GM15510 (cell line): ENCODE data around the gene MGMT.

ENCODE experiments used
- POLR2A ChIP-seq: IDR thresholded peaks from 3 replicates; pipeline ENCODE4 v1.6.1; 2011; ENCODE audit warnings: borderline replicate concordance; ENCODE audit not compliant: insufficient read length; ENCODE audit errors: extremely low read depth

MGMT gene

DNA sequence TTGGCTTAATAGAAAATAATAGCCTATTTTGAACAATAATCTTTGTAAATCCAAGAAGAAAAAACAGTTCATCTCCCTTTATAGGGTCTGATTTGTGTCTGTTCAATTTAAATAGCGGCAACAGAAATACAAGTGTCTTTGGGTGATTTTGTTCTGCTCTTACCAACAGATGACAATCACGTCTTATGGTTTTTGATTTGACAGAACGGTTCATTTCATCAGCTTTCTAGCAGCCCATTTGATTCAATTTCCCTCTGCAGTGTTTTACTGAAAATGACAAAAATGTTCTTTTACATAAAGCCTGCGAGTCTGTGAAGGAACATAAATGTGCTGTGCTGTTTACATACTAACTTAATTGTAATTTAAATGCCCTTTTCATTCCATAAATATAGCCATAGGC, 180.5 kb downstream of the MGMT start:
- no peak for TF ChIP-seq POLR2A

DNA sequence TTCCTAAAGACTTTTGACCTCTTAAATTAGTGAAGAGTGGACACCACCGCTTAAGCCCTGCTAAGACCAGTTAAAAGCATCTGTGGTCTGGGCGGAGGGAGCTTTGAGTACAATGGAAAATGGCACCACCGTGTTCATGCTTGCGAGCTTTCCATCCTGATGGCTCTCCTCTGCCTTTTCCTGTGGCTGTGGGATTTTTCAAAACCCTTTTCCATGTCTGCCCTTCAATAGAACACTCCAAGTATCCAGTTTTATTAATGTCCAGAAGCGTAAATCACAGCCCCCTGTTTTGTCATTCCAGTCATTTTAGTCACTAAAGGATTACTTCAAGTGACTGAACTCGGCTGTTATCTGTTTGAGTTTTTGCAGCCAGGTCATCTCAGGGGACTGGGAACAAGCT, 181.8 kb downstream of the MGMT start:
- no peak for TF ChIP-seq POLR2A

DNA sequence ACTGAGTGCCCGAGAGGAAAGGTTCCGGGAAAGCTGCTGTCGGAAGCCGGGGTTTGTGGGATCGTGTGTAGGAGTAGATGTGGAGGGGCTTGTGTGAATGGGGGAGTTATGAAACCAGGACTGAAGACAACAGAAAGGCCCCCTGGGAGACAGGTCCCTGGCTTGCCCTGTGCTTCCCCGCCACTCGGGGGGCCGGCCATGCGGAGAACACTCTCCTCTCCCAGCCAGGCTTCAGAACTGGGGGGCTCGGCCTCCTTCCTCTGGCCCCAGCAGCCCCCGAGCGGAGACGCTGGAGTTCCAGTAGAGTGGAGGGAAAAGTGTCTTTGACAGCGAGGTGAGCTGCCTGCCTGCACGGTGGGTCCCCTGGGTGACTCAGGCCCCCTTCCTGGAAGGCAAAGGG, 185.0 kb downstream of the MGMT start:
- no peak for TF ChIP-seq POLR2A

DNA sequence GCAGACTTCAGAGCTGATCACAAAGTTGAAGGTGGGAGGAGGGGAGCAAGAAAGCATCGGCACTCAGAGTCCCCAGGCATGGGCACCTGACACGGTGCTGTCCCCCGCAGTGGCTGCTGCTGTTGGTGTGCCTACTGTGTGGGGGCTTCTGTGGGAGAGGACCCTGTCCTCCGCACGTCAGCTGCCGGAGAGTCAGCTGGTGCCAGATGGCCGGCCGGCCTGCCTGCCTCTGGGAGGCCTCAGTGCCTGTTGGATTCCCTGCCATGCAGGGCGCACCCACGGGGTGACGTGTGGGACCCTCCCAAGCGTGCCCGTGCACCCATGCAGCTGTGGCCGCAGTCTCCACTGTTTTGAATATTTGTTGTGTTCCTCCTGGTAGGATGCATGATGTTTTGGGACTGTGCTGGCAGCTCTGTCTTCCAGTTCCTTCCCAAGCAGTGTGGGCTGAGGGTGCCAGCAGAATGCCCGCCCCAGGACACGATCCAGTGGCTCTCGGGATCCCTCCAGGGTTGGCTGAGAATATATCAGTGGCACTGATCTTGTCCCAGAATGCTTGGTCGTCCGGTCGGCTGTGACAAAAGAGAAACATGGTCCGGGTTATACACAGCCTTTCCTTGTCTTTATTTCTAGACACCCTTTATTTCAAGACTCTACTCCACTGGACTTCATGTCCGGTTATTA, 185.6 kb downstream of the MGMT start:
- TF ChIP-seq POLR2A, result no peak

DNA sequence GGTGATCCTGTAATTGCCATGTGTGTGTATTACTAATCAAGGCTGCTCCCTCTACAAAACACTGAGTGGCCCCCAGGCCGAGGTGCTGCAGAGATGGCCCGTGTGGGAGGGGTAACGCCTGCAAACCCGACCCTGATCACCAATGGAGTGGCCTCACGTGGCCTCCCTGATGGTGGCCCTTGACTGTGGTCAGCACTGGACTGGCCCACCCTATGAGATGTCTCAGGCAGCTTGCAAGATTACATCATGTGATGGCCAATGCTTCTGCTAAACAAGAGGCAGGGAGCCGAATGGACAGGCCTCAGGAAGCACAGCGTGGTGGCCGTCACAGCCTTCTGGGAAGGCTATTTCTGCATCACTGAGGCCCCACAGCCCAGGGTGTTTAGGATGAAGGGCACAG, 186.4 kb downstream of the MGMT start:
- TF ChIP-seq POLR2A, result no peak

DNA sequence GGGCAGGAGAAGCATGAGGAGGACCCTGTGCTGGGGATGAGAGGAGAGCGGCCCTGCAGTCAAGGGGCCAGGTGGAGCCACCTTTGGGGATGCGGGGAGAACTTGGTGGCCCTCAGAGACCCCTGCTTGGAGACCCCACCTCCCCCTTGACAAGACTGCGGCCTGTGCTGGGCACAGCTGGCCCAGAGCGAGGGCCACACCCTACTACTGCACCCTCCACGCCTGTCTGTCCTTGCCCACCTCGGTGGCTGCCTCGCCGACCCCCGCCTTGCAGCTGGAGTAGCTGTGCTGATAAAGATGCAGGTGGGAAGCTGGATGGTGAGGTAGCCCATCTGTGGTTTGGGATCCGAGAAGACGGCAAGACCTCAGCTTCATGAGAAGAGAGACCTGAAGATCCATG, 186.8 kb downstream of the MGMT start:
- TF ChIP-seq POLR2A, result no peak

DNA sequence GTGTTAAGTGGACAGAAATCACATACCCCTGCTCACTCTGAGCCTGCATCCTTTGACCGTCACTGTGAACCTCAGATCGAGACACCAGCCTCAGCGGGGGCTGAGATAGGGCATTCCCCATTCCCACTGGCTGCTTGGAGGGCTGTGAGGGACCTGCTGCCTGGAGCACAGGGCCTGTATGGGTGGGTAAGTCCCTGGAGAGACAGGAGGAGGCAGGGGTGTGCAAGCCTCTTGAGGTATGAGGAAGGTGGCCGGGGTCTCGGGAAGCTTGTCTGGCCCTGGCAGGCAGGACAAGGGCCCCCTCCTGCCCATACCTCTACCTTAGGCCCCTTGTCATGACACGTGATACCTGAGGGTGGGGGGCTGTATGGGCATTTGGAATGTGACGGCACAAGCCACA, 187.4 kb downstream of the MGMT start:
- no peak for TF ChIP-seq POLR2A

DNA sequence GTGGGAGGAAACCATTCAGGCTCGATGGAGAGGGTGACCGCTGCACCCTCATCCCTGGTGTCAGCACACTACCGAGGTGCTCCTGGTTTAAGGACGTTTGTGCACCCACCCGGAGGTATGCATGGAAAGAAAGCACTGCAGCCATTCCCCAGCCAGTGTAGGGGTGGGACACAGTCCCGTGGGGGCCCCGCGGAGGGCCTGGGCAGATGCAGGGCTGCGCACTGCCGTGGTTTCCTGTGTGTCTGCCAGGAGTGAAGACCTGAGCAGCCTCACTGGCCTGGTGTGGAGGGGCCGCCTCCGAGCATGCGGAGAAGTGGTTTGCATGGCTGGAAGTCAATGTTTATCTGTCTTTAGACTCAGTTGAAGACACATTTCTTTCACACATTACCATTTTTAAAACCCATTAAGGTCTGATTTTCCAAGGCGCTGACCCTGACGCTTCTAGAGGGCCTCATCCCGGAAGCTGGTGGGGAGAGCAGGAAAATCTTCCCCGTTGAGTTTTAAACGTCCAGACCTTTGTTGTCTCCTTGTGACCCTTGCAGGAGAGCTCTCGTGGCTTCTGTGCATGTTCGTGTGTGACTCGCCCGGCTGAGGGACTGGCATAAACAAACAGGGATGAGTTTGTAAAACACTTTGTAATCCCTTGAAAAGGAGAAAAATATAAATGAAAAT, 188.1 kb downstream of the MGMT start:
- TF ChIP-seq POLR2A, result no peak

DNA sequence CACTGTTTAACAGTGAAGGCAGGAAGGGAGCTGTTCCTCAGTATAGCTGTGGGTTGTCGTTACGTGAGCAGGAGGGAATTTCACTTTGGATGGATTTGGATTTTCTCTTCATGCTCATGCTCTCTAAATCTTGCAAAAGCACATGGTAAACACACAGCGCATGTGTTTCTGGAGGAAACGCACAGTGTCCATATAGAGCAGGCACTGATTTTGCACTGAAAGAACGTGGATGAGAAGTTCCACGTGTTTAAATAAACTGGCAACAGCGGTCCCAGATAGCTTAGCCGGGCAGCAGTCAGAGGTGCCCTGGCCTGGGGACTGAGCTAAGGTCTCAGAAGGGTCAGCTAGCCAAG, 188.6 kb downstream of the MGMT start:
- TF ChIP-seq POLR2A, result no peak

DNA sequence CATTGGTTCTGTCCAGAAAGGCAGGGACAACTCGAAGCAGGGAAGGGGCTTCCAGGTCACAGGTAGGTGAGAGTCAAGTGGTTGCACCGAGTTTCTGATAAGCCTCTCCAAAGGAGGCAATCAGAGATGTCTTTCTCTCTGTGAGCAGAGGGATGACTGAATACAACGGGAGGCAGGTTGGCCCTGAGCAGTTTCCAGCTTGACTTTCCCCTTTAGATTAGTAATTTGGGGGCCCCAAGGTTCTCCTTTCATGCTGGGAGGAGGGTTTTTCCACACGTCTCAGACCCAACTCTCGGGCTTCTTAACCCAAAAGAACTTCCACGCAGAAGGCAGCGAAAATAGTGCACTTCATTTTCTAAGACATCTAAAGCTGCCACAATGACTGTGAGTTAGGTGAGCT, 189.6 kb downstream of the MGMT start:
- no peak for TF ChIP-seq POLR2A

DNA sequence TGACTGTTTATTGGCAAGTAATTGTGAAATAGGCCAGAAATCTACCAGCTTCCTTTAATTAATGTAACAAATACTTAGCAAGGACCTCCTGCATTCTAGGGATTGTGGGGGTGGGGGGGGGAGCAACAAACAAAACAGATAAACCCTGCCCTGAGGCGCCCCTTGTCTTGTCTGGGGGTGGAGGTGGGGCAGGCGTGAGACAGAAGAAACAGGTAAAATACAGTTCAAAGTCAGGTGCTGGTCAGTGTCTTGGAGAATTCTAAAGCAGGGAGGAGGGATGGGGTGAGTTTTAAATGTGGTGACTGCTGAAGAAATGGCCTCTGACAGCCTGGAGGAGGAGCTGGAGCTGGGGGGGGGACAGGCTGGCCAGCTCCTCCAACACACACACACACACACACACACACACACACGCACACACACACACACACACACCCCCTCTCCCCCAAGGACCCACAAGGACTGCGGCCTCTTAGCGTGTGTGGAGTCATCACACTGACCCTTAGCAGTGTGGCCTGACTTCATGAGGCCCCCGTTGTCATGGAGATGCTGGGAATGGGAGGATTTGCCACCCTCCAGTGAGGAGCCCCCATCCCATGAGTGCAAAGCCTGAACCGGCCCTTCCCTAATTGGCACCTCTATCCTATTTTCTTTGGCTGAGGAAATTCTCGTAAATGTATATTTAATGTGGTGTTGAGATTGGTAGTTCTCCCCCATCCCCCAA, 190.4 kb downstream of the MGMT start:
- no peak for TF ChIP-seq POLR2A

DNA sequence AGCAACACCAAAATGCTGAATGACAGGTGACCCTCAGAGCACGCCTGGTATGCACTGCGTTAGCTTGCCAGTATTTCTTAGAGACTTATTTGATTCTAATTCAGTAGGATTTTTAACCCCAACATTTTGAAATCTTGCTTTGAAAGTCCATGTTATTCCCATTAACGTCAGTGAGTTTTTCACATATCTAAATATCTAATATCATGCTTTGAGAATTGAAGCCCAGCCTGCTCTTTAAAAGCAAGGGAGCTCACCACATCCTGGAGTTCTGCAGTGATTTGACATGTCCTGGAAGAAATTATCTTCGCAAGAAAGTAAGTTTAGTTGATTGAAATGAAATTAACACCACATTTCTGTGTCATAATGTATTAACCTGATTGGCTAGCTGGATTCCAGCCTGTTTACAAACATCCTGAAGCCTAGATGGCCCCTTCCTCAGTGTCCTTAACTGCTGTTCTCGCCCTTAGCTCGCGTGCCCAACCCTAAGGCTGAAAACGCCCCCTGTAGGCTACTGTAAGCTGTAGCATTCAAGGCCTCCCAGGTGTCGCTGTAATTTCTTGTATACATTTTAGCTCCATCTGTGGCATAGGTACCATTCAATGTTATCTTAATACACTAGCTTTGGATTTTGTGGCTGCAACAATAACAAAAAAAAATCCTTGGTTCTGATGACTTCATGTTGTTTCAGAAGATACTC, 191.5 kb downstream of the MGMT start:
- no peak for TF ChIP-seq POLR2A

DNA sequence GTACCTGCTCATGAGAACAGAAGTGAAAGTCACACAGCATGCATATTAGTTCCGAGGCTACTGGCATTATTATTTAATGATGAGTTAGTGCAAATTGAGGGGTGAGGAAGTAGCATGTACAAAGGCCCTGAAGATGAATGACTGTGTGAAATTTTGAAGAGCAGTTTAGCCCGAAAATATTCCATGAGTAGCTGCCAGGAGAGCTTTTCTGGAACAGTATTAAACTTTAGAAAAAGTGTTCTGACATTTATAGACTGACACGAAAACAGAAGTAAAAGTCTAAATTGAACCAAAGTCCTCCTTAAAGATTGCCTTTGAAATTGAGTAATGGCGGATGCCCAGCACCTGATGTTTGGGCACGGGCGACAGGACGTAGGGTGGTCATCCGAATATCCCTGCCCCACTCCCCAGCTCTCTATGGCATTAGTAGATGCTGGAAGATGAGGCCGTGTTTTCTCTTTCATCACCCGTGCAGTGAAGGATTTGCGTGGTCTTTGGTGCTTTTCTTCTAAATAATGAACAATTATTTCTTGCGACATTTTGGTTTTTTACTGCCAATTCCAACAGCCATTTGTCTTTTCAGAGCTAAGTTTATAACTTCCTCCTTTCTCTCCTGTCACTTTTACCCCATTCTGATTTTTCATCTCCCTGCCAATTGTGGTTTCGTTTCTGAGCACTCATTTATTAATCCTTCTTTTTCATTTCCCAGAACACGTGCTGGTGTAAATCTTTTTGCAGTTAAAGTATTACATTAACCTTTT, 192.6 kb downstream of the MGMT start:
- no peak for TF ChIP-seq POLR2A

DNA sequence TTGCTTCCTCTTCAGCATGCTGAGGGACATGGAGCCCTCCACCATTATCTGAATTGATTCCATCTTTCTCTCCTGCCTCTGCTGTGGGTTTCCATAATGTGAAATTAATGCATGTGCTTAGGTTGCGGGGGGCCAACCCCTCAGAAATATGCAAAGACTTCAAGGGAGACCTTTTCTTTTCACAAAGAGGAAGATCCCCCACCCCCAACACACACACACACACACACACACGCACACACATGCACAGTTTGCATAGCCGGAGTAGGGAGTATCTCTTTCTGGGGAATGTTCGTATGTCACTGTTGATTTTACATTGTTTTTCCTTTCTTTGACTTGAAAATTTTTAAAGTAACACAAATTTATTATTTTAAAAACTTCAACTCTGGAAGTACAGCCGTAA, 193.5 kb downstream of the MGMT start:
- TF ChIP-seq POLR2A, result no peak

DNA sequence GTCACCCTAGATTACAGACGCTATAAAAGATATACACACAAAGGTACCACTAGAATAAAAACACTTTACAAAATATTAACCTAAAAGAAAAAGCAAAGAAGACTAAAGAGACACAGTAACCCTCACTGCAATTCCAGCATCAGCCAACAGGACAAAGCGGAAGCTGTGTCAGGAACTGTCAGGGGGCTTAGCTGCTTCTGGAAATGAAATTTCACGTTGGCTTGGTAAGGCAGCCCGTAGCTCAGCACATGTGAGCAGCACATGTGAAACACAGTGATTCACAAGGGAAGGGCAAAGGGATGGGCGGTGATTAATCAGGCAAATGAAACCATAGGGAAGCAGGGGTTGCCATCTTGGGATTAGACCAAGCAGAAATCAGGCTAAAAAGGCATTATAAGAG, 195.4 kb downstream of the MGMT start:
- no peak for TF ChIP-seq POLR2A

DNA sequence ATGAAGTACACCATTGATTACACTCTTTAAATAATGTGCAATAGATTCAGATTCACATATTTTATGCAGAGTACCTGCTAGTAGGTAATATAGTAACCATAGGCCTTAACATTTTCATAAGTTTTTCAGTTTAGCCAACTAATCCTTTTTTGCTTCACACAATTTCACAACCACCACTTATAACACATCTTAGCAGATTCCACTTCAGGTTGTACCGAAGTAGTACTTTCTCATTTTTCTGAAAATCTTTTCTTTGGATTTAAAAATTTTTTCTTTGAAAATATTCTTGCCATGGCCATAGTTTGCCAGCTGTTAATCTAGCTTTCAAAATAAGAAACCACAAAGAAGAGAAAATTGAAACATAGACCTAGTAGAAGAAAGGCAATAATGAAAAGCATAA, 203.1 kb downstream of the MGMT start:
- no peak for TF ChIP-seq POLR2A

DNA sequence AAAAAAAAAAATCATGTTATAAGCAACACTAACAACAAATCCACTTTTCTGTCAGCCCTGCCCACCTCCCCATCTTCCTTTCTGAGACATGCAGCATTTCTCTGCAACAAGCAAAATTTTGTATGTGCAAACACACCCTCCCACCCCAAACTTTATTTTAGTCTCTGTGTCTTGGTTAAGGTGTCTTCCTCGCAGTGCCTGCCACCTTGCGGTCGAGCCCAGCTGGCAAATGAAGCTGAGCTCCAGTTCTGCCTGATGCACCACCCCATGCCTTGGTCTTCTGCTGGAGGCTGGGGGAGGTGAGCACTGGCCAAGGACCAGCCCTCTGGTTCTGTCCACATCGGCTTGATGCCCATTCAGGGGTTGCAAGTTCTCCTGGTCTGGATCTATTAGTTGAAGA, 206.3 kb downstream of the MGMT start:
- TF ChIP-seq POLR2A, result no peak
